GM12878 (cell line): ENCODE measurements around the gene GPC6. TPM values are rescaled to one million over a fixed set of nuclear protein-coding genes. Genes with fewer than 3 reads are reported as not detected.

Source experiments
- ATAC-seq: fragments of 200-7000 bp; cut with Tn5 transposase; 3 replicates; pipeline ENCODE4 v1.9.1; 2020; ENCODE audit warnings: mild to moderate bottlenecking, moderate library complexity
- BruUV-seq: library from RNA; stranded (reverse); fragments of 400-500 nt; replicated peaks from 2 replicates; lab custom pipeline; 2021; lab: Mats Ljungman, UMichigan
- CTCF ChIA-PET: fragments of 300-600 bp; sonication (Branson Sonifier 250); formaldehyde crosslinking; extraction: SDS; loops from one replicate; lab custom pipeline; 2021; ENCODE audit warnings: inconsistent platforms; lab: Yijun Ruan, JAX
- POLR2A ChIA-PET: fragments of 350-600 bp; formaldehyde crosslinking; extraction: SDS; loops from one replicate; lab custom pipeline; 2021; ENCODE audit warnings: inconsistent platforms; lab: Charles Lee
- RAD21 ChIA-PET: fragments of 300-600 bp; sonication (Branson Sonifier 250); formaldehyde crosslinking; loops from one replicate; lab custom pipeline; 2023; ENCODE audit warnings: antibody characterized with exemption; ENCODE audit not compliant: unreplicated experiment; lab: Charles Lee
- SMC1A ChIA-PET: fragments of 300-600 bp; sonication (Branson Sonifier 250); formaldehyde crosslinking; loops from one replicate; lab custom pipeline; 2023; ENCODE audit not compliant: unreplicated experiment, uncharacterized antibody; lab: Charles Lee
- DNase-seq: peaks from one replicate; pipeline ENCODE4 v3.0.0-alpha.2; 2011; ENCODE audit warnings: low read depth, low spot score
- FAIRE-seq: peaks from 3 replicates; lab custom pipeline; 2011; peaks lifted over from hg19 to GRCh38; lab: Jason Lieb, UNC
- H2AFZ ChIP-seq: 2 replicates; pipeline ENCODE4 v1.6.0; 2011; ENCODE audit warnings: low read depth, low read length, control low read depth; ENCODE audit not compliant: control insufficient read depth
- H3K27ac ChIP-seq: 2 replicates; pipeline ENCODE4 v1.5.1; 2011; ENCODE audit warnings: control low read depth; ENCODE audit not compliant: control insufficient read depth, insufficient read depth
- H3K27me3 ChIP-seq, 2 experiments: replicated peaks in 1 of 2; 2 replicates each; pipeline versions ENCODE4 v1.6.0 to v1.6.1; 2011; ENCODE audit warnings: low read length in 1 of 2; ENCODE audit not compliant: control insufficient read depth in 2 of 2, insufficient read depth in 2 of 2
- H3K36me3 ChIP-seq, 2 experiments: 2 replicates each; pipeline ENCODE4 v1.5.1; 2011; ENCODE audit warnings: low read length in 1 of 2; ENCODE audit not compliant: control insufficient read depth in 2 of 2, insufficient read depth in 2 of 2
- H3K4me1 ChIP-seq: 2 replicates; pipeline ENCODE4 v1.6.1; 2011; ENCODE audit warnings: mild to moderate bottlenecking, low read length, moderate library complexity, mixed read lengths; ENCODE audit not compliant: control insufficient read depth, insufficient read depth
- H3K4me2 ChIP-seq: 2 replicates; pipeline ENCODE4 v1.6.0; 2011; ENCODE audit warnings: control low read depth; ENCODE audit not compliant: control insufficient read depth, insufficient read depth
- H3K4me3 ChIP-seq: fragments of 200-600 bp; sonication (generic); 2 replicates; pipeline ENCODE4 v1.5.1; 2016
- H3K79me2 ChIP-seq: 2 replicates; pipeline ENCODE4 v1.6.0; 2011; ENCODE audit warnings: low read length; ENCODE audit not compliant: control insufficient read depth, insufficient read depth
- H3K9ac ChIP-seq: 2 replicates; pipeline ENCODE4 v1.8.0; 2011; ENCODE audit warnings: low read length, control low read depth, mixed read lengths; ENCODE audit not compliant: control insufficient read depth, insufficient read depth
- H3K9me3 ChIP-seq: replicated peaks from 3 replicates; pipeline ENCODE4 v1.5.1; 2011; ENCODE audit warnings: mild to moderate bottlenecking, low read length; ENCODE audit not compliant: control insufficient read depth, insufficient read depth
- H4K20me1 ChIP-seq: 2 replicates; pipeline ENCODE4 v1.6.0; 2011; ENCODE audit not compliant: control insufficient read depth, insufficient read depth
- CHD1 ChIP-seq: IDR thresholded peaks from 2 replicates; pipeline ENCODE4 v1.6.1; 2012; ENCODE audit warnings: low read depth, low read length, improper control_type of control experiment
- HDAC6 ChIP-seq: fragments of 200-600 bp; sonication (generic); IDR thresholded peaks from one replicate; pipeline ENCODE4 v1.8.0; 2017; ENCODE audit warnings: antibody characterized with exemption; ENCODE audit not compliant: unreplicated experiment
- JUND ChIP-seq: IDR thresholded peaks from 2 replicates; pipeline ENCODE4 v1.6.1; 2012; ENCODE audit warnings: low read depth, mild to moderate bottlenecking, low read length, improper control_type of control experiment, moderate library complexity
- MXI1 ChIP-seq: fragments of 150-350 bp; IDR thresholded peaks from 2 replicates; pipeline ENCODE4 v1.6.1; 2011; ENCODE audit warnings: low read depth, mild to moderate bottlenecking, inconsistent platforms, low read length, improper control_type of control experiment
- NR2C2 ChIP-seq: IDR thresholded peaks from 2 replicates; pipeline ENCODE4 v1.6.1; 2011; ENCODE audit warnings: borderline replicate concordance, low read depth; ENCODE audit not compliant: control insufficient read depth, insufficient read length
- PAX5 ChIP-seq: IDR thresholded peaks from 2 replicates; pipeline ENCODE4 v1.6.1; 2011; ENCODE audit warnings: low read depth, low read length, borderline replicate concordance
- RAD21 ChIP-seq: IDR thresholded peaks from 2 replicates; pipeline ENCODE4 v1.6.1; 2011; ENCODE audit warnings: mild to moderate bottlenecking, low read depth, low read length, moderate library complexity; ENCODE audit not compliant: insufficient read depth
- RUNX3 ChIP-seq: IDR thresholded peaks from 2 replicates; pipeline ENCODE4 v1.6.1; 2012; ENCODE audit warnings: low read length, inconsistent platforms
- SREBF2 ChIP-seq: IDR thresholded peaks from 2 replicates; pipeline ENCODE4 v1.6.1; 2012; ENCODE audit warnings: mild to moderate bottlenecking, low read length
- SUPT20H ChIP-seq: IDR thresholded peaks from 2 replicates; pipeline ENCODE4 v1.6.1; 2011; ENCODE audit warnings: low read depth, mild to moderate bottlenecking, low read length, moderate library complexity, borderline replicate concordance; ENCODE audit not compliant: control insufficient read depth
- TBL1XR1 ChIP-seq: IDR thresholded peaks from 2 replicates; pipeline ENCODE4 v1.6.1; 2012; ENCODE audit warnings: low read depth, low read length, improper control_type of control experiment
- WRNIP1 ChIP-seq: IDR thresholded peaks from 2 replicates; pipeline ENCODE4 v1.6.1; 2011; ENCODE audit warnings: low read depth, low read length, improper control_type of control experiment, borderline replicate concordance
- ZNF24 ChIP-seq: fragments of 450-650 bp; IDR thresholded peaks from 2 replicates; pipeline ENCODE4 v1.6.1; 2017; ENCODE audit warnings: antibody characterized with exemption, mild to moderate bottlenecking
- WGBS: methylation state at CpG from one replicate; pipeline ENCODE4 v1.1.6; 2016; ENCODE audit warnings: low lambda C conversion rate; ENCODE audit not compliant: insufficient replicate concordance, insufficient coverage; ENCODE audit errors: missing lambda C conversion rate; 5-methylcytosine and 5-hydroxymethylcytosine counted together
- in situ Hi-C: fragments of 300-500 bp; cut with MboI; formaldehyde crosslinking; loops from 9 replicates; pipeline ENCODE4 v1.14.3; 2018; ENCODE audit warnings: mixed read lengths
- intact Hi-C: fragments of 100-400 bp; cut with micrococcal nuclease; formaldehyde crosslinking; loops from one replicate; pipeline ENCODE4 v1.14.2; 2022; ENCODE audit not compliant: unreplicated experiment
- polyA plus RNA-seq, 11 experiments: library from polyadenylated mRNA; depleted of rRNA in 4 of 11; unstranded in 6 of 11; stranded (reverse) in 5 of 11; fragments of >200 nt; fragmentation: Nextera tagmentation in 4 of 11; fragmentation: Illumina TruSeq in 1 of 11; extraction: Ambion mirVana in 4 of 11; extraction: Trizol in 1 of 11; gene quantifications; 1 replicate in 1 of 11; 2 replicates in 10 of 11; pipeline versions ENCODE4 v1.2.1 to v1.2.3, GENCODE V29; 2011 to 2016; ENCODE audit warnings: inconsistent platforms in 2 of 11, missing spikeins in 2 of 11, low read depth in 1 of 11
- total RNA-seq, 4 experiments: library from RNA; depleted of rRNA in 3 of 4; stranded (reverse); fragments of >200 nt in 3 of 4; fragmentation: Illumina TruSeq in 1 of 4; extraction: Trizol in 1 of 4; gene quantifications; 2 replicates each; pipeline versions ENCODE4 v1.2.1 to v1.2.3, GENCODE V29; 2013 to 2021
- TF ChIP-seq, protein P1 (sequence below): IDR thresholded peaks from 2 replicates; pipeline ENCODE4 v1.6.1; 2011; ENCODE audit warnings: borderline replicate concordance, low read depth, mild to moderate bottlenecking, moderate library complexity, mixed read lengths, low read length; ENCODE audit not compliant: insufficient read depth; ENCODE audit errors: extremely low read length
- TF ChIP-seq, protein P2 (sequence below): fragments of 450-650 bp; IDR thresholded peaks from 2 replicates; pipeline ENCODE4 v1.6.1; 2016; ENCODE audit warnings: mild to moderate bottlenecking

GPC6 gene
- total and polyA plus RNA-seq, 10 of the 15 experiments (the other 5 are each of a cell fraction or from before 2014, with no cell fraction given) = 0.03 to 0.04 (median 0.03) TPM; not detected in 7

DNA sequence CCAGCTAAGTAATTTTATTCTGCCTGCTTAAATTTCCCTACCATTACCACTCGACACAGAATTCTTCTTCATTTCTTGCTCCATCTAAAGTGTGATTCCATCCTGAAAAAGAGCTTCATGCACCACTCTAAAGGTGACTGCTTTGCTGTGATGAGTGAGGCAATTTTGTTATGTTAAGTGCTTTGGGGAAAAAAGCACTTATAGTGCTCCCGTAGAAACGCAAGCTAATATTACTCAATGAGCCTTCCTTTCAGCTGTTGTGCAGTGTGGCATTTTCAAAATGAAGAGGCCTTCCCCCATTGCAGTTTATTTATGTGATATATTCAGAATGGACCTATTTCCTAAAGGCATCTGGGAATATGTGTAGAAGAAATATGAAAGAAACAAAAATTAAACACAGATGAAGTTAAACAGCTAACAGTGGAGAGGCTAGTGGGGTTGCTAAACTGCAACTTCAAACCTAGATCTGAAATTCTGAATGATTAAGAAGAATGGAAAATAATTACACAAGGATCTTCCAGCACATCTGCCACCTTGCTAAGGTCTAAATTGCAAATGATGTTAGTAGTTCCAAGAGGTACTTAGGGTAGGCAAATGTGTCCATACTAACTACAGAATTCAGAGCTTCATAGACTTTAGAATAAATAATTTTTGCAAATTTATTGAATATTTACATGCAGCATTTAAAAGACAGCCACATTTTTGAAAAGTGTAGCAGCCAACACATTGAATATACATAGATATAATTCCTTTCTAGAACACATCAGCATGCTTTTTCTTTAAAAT, 1041.2 kb downstream of the GPC6 start:
- ChIA-PET SMC1A (no interaction called here), RAD21 (no interaction called here), CTCF (no interaction called here), POLR2A (no interaction called here)
- Histone ChIP-seq H3K4me3 (no peak overlapping the region), H2AFZ (no peak overlapping the region), H3K79me2 (no peaks in the 10 kb centered on the region), H3K9ac (no peak overlapping the region), H3K36me3 (no peaks in the 10 kb centered on the region), H3K27ac (no peak overlapping the region), H3K27me3 (no peaks in the 10 kb centered on the region), H3K9me3 (no peaks in the 10 kb centered on the region), H3K4me2 (no peak overlapping the region), H3K4me1 (no peaks in the 10 kb centered on the region), H4K20me1 (no peaks in the 10 kb centered on the region)
- in situ Hi-C loops = no loop called here
- TF ChIP-seq NR2C2 (no peak), SUPT20H (no peak), WRNIP1 (no peak), TBL1XR1 (no peak)
- TF ChIP-seq, protein P1, sequence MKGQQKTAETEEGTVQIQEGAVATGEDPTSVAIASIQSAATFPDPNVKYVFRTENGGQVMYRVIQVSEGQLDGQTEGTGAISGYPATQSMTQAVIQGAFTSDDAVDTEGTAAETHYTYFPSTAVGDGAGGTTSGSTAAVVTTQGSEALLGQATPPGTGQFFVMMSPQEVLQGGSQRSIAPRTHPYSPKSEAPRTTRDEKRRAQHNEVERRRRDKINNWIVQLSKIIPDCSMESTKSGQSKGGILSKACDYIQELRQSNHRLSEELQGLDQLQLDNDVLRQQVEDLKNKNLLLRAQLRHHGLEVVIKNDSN = no peak
- BruUV-seq = no TSS peak
- no peak for ATAC-seq
- intact Hi-C loops = no loop called here
- no peak for FAIRE-seq
- DNase-seq = no peak
- 55% methylated on average over 3 of the region's 3 CpGs for WGBS

DNA sequence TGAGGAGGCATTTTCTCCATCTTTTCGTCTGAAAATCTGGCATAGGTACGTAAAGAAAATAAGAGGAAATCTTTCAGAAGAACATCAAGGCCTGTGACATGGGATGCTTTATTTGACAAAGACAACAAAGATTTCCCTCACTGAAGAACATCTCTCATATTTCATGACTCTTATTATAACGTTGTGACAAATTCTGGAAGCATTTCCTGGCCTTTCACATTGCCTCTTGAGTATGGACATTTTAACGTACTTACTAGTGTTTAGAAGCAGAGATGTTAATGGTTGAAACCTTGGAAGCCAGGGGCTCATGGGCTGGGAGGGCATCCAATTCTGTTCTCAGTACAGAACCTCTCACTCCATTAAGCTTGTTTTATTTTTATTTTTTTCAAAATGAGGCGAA, 1042.1 kb downstream of the GPC6 start:
- SMC1A ChIA-PET = no interaction called here
- ATAC-seq = no peak
- no peak for DNase-seq
- FAIRE-seq = no peak
- in situ Hi-C loops = no loop called here
- Histone ChIP-seq H4K20me1 (no peaks in the 10 kb centered on the region), H2AFZ (no peak overlapping the region), H3K4me2 (no peak overlapping the region), H3K4me3 (no peak overlapping the region), H3K79me2 (no peaks in the 10 kb centered on the region), H3K27me3 (no peaks in the 10 kb centered on the region), H3K9ac (no peak overlapping the region), H3K4me1 (no peaks in the 10 kb centered on the region), H3K36me3 (no peaks in the 10 kb centered on the region), H3K9me3 (no peaks in the 10 kb centered on the region), H3K27ac (no peak overlapping the region)
- CTCF ChIA-PET = no interaction called here
- RAD21 ChIA-PET = no interaction called here
- no TSS peak for BruUV-seq
- intact Hi-C loops = no loop called here
- POLR2A ChIA-PET = no interaction called here
- TF ChIP-seq RUNX3 = no peak
- TF ChIP-seq PAX5 = no peak
- TF ChIP-seq MXI1 = no peak
- TF ChIP-seq ZNF24 = no peak
- no peak for TF ChIP-seq RAD21
- no peak for TF ChIP-seq SREBF2
- TF ChIP-seq CHD1 = no peak
- TF ChIP-seq JUND = no peak
- TF ChIP-seq HDAC6 = no peak
- TF ChIP-seq, protein P2, sequence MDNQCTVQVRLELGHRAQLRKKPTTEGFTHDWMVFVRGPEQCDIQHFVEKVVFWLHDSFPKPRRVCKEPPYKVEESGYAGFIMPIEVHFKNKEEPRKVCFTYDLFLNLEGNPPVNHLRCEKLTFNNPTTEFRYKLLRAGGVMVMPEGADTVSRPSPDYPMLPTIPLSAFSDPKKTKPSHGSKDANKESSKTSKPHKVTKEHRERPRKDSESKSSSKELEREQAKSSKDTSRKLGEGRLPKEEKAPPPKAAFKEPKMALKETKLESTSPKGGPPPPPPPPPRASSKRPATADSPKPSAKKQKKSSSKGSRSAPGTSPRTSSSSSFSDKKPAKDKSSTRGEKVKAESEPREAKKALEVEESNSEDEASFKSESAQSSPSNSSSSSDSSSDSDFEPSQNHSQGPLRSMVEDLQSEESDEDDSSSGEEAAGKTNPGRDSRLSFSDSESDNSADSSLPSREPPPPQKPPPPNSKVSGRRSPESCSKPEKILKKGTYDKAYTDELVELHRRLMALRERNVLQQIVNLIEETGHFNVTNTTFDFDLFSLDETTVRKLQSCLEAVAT = no peak
- 44% methylated on average over 5 of the region's 5 CpGs for WGBS
